Activated naive CD8-positive, alpha-beta T cell (primary cell): Measurements from ENCODE around the gene AKIP1.
"Not testable (repeated sequence)": the region's sequence is repeated elsewhere in the genome, so short reads cannot be mapped to it uniquely, and the experiment has no call there.

Source experiments
- H3K27ac Mint-ChIP-seq: one replicate; pipeline ENCODE4 v1.8.0; 2021; ENCODE audit warnings: mixed read lengths
- H3K27me3 Mint-ChIP-seq: one replicate; pipeline ENCODE4 v1.8.0; 2021; ENCODE audit warnings: mixed read lengths
- H3K36me3 Mint-ChIP-seq: one replicate; pipeline ENCODE4 v1.8.0; 2021; ENCODE audit warnings: mixed read lengths
- H3K4me1 Mint-ChIP-seq: one replicate; pipeline ENCODE4 v1.8.0; 2021; ENCODE audit warnings: low read depth, mixed read lengths
- H3K4me3 Mint-ChIP-seq: one replicate; pipeline ENCODE4 v1.8.0; 2021; ENCODE audit warnings: mild to moderate bottlenecking, mixed read lengths
- H3K9me3 Mint-ChIP-seq: one replicate; pipeline ENCODE4 v1.8.0; 2021; ENCODE audit warnings: low read depth, mixed read lengths

The AKIP1 gene

GRCh38 chr11:8932564-8933180 lies 21.7 kb downstream of the AKIP1 start, which contains the start of gene C11orf16:
TSS of gene C11orf16 (minus strand) at chr11:8932947. CDS start at chr11:8932308, 639 bp downstream.
- Mint-ChIP-seq H3K4me3 (no peak within 1 kb of the TSS), H3K9me3 (no peaks in the 10 kb centered on the region), H3K27ac (no peak within 1 kb of the TSS), H3K4me1 (no peaks in the 10 kb centered on the region), H3K36me3 (peaks cover 2% of the 10 kb centered on the region), H3K27me3 (no peaks in the 10 kb centered on the region)

- H3K27ac Mint-ChIP-seq = no peak overlapping the region
- peaks cover 2% of the 10 kb centered on the region for H3K36me3 Mint-ChIP-seq
- H3K4me1 Mint-ChIP-seq = no peaks in the 10 kb centered on the region
- H3K4me3 Mint-ChIP-seq = no peak overlapping the region
- no peaks in the 10 kb centered on the region for H3K27me3 Mint-ChIP-seq
- H3K9me3 Mint-ChIP-seq = no peaks in the 10 kb centered on the region
These were observed 22.9 kb downstream of the AKIP1 start for GRCh38 chr11:8933931-8934330.

- Mint-ChIP-seq H3K36me3 (peaks cover 2% of the 10 kb centered on the region), H3K27me3 (no peaks in the 10 kb centered on the region), H3K27ac (no peak overlapping the region), H3K9me3 (no peaks in the 10 kb centered on the region), H3K4me1 (no peaks in the 10 kb centered on the region), H3K4me3 (no peak overlapping the region)
These were observed 23.9 kb downstream of the AKIP1 start for GRCh38 chr11:8934742-8935488.

DNA sequence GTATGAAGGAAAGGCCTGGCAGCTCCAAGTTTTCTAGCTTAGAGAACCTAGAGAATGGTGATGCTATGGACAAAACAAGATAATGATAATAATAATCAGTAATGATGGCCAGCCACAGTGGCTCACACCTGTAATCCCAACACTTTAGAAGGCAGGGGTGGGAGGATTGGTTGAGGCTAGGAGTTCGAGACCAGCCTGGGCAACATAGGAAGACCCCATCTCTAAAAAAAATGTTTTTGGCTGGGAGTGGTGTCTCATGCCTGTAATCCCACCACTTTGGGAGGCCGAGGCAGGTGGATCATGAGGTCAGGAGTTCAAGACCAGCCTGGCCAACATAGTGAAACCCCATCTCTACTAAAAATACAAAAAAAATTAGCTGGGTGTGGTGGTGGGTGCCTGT lies 24.8 kb downstream of the AKIP1 start:
- not testable (repeated sequence) for H3K9me3 Mint-ChIP-seq, H3K4me3 Mint-ChIP-seq, H3K27me3 Mint-ChIP-seq, H3K36me3 Mint-ChIP-seq, H3K27ac Mint-ChIP-seq, H3K4me1 Mint-ChIP-seq

- Mint-ChIP-seq H3K4me1 (no peaks in the 10 kb centered on the region), H3K4me3 (no peak overlapping the region), H3K36me3 (no peaks in the 10 kb centered on the region), H3K27me3 (peaks cover 2% of the 10 kb centered on the region), H3K27ac (no peak overlapping the region), H3K9me3 (no peaks in the 10 kb centered on the region)
These were observed 26.2 kb downstream of the AKIP1 start for GRCh38 chr11:8937159-8937558.

DNA sequence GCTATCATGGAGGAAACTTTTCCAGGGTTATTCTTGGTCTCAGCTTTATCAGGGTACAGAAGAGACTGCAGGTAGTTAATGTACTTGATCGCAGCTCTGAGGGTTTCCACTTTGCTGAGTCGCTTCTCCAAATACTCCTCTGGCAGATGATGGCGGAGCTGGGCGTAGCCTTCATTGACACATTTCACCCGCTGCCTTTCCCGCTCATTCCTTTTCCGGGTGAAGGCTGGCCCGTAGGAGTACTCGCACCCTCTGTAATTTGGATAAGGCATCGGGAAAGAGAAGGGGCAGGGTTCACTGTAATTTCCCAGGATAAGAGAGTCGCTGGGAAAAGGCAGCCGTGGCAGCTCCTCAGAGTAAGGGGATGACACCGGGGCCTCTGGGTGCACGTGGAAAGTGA lies 26.7 kb downstream of the AKIP1 start:
- H3K27ac Mint-ChIP-seq = no peak overlapping the region
- H3K4me1 Mint-ChIP-seq = no peaks in the 10 kb centered on the region
- peaks cover 2% of the 10 kb centered on the region for H3K27me3 Mint-ChIP-seq
- H3K4me3 Mint-ChIP-seq = no peak overlapping the region
- H3K36me3 Mint-ChIP-seq = no peaks in the 10 kb centered on the region
- H3K9me3 Mint-ChIP-seq = no peaks in the 10 kb centered on the region

GRCh38 chr11:8941341-8942103 lies 30.5 kb downstream of the AKIP1 start:
- H3K27ac Mint-ChIP-seq = no peak overlapping the region
- H3K36me3 Mint-ChIP-seq = no peaks in the 10 kb centered on the region
- no peak overlapping the region for H3K4me3 Mint-ChIP-seq
- peaks cover 2% of the 10 kb centered on the region for H3K27me3 Mint-ChIP-seq
- no peaks in the 10 kb centered on the region for H3K4me1 Mint-ChIP-seq
- H3K9me3 Mint-ChIP-seq = no peaks in the 10 kb centered on the region

DNA sequence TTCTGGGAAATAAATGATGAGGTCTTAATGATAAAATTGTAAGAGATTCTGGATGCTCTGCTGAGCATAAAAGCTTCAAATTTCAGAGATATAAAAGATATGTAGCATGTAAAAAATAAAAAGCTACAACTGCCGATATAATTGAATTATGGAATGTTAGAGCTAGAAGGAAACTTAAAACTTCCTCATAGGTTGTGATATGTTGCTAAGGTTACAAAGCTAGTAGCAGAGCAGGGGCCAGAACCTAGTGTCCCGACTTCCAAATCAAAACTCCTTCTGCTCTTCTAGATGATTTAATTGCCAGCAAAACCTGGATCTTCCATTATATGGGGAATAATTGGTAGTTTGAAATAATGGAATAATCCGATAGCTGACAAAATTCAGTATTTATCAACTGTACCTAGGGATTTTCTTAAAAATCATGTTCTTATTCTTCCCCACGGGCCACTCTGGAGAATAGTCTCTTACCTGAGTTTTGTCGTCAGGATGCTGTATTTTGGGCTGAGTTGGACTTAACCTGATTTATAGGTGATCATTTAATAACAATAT lies 31.6 kb downstream of the AKIP1 start, which contains the start of gene ASCL3:
Gene ASCL3 (minus strand): TSS at position 499 of the 549 bp plus-strand sequence. CDS start 4,855 bp downstream, outside the sequence.
- Mint-ChIP-seq H3K4me3 (no peak within 1 kb of the TSS), H3K9me3 (no peaks in the 10 kb centered on the region), H3K27me3 (peaks cover 2% of the 10 kb centered on the region), H3K36me3 (peaks cover 4% of the 10 kb centered on the region), H3K4me1 (no peaks in the 10 kb centered on the region), H3K27ac (no peak within 1 kb of the TSS)

GRCh38 chr11:8947230-8947943 lies 36.4 kb downstream of the AKIP1 start:
- H3K27ac Mint-ChIP-seq = no peak overlapping the region
- H3K27me3 Mint-ChIP-seq = no peaks in the 10 kb centered on the region
- no peaks in the 10 kb centered on the region for H3K4me1 Mint-ChIP-seq
- peaks cover 14% of the 10 kb centered on the region for H3K36me3 Mint-ChIP-seq
- no peak overlapping the region for H3K4me3 Mint-ChIP-seq
- H3K9me3 Mint-ChIP-seq = no peaks in the 10 kb centered on the region

DNA sequence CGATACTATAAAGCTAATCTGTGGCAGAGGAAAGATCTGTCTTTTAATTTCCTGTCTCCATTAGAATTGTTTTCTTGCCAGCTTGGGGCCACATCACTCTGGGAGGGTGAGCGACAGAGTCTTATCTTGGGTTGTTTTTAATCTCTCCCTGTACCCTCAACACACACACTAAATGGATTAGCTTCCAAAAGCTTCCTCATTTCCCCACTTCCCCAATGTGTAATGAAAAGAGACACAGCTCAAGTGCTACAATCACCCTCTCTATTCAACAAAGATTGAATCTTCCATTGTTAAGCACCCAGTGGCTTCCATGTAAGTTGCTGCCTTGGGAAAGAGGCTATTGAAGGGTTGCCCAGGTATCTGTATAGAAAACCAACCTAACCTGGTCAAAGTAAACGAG lies 37.9 kb downstream of the AKIP1 start:
- no peaks in the 10 kb centered on the region for H3K4me1 Mint-ChIP-seq
- H3K27me3 Mint-ChIP-seq = no peaks in the 10 kb centered on the region
- no peak overlapping the region for H3K4me3 Mint-ChIP-seq
- H3K9me3 Mint-ChIP-seq = no peaks in the 10 kb centered on the region
- H3K27ac Mint-ChIP-seq = no peak overlapping the region
- peaks cover 15% of the 10 kb centered on the region for H3K36me3 Mint-ChIP-seq

DNA sequence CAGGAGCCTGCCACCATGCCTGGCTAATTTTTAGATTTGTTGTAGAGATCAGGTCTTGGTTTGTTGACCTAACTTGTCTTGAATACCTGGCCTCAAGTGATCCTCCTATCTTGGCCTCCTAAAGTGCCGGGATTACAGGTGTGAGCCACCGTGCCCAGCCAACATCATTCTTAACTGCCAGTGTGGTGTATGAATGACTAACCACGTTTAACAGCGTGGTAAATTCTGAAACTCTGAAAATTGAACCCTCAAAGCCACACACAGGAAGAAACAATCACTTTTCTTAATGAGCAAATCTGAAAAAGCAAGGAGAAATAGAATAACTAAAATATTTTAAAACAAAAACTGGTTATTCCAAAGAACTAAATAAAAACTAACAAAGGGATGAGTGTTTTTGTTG lies 45.9 kb downstream of the AKIP1 start:
- Mint-ChIP-seq H3K27ac (no peak overlapping the region), H3K4me3 (no peak overlapping the region), H3K9me3 (no peaks in the 10 kb centered on the region), H3K4me1 (peaks cover 23% of the 10 kb centered on the region), H3K36me3 (peaks cover 6% of the 10 kb centered on the region), H3K27me3 (no peaks in the 10 kb centered on the region)

DNA sequence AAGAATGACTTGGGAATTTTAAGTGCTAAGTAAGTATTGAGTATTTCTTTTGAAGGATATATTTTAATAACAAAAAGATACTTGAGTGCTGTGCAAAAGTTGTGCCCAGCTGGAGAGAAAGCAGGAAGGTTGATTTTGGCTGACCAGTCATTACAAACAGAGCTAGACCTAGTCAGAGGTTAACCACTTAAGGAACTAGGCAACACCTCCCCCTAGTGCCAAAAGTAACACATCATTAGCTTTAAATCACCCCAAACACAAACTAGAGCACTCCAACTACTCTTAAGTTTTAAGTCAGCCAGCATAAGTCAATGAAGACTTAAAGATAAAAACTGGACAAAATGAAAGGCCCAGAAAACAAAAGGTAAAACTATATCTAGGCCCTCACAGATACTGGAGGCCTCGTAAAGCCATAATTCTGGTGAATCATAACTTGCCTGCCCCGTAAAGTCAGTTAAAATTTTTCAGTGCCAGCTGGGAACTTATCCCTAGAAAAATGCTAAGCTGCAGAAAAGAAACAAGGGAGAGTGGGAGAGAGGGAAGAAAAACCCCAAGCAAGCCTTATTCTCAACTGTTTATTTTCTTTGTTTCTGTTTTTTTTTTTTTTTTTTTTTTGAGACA lies 48.7 kb downstream of the AKIP1 start:
- no peaks in the 10 kb centered on the region for H3K27me3 Mint-ChIP-seq
- H3K4me1 Mint-ChIP-seq = peaks cover 38% of the 10 kb centered on the region
- peak overlapping the region; percentile 6 for H3K4me3 Mint-ChIP-seq
- no peaks in the 10 kb centered on the region for H3K9me3 Mint-ChIP-seq
- no peak overlapping the region for H3K27ac Mint-ChIP-seq
- peaks cover 2% of the 10 kb centered on the region for H3K36me3 Mint-ChIP-seq

- no peaks in the 10 kb centered on the region for H3K9me3 Mint-ChIP-seq
- H3K27me3 Mint-ChIP-seq = no peaks in the 10 kb centered on the region
- no peak overlapping the region for H3K4me3 Mint-ChIP-seq
- H3K4me1 Mint-ChIP-seq = peaks cover 44% of the 10 kb centered on the region
- no peak overlapping the region for H3K27ac Mint-ChIP-seq
- H3K36me3 Mint-ChIP-seq = no peaks in the 10 kb centered on the region
These were observed 50.4 kb downstream of the AKIP1 start for GRCh38 chr11:8961401-8961800.

DNA sequence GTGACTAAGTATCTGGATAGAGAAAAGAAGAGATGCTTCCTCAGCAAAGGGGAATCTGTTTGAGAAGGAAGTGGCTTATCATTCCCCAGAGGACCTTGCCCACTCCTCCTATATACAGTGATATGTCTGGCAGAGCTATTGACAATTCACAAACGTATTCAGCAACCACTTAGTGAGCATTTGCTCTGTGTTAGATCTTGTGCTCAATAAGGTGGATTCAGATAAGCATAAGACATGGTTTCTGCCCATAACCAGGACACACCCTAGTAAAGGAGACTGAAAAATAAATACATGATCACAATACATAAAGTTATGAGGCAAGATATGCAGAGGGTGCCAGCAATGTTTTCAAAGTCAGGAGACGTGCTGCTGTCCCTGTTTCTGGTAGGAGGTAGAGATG lies 51.9 kb downstream of the AKIP1 start:
- peaks cover 3% of the 10 kb centered on the region for H3K36me3 Mint-ChIP-seq
- H3K4me3 Mint-ChIP-seq = peak overlapping the region; percentile 99
- peak overlapping the region; percentile 78 for H3K27ac Mint-ChIP-seq
- no peaks in the 10 kb centered on the region for H3K9me3 Mint-ChIP-seq
- H3K27me3 Mint-ChIP-seq = no peaks in the 10 kb centered on the region
- peaks cover 36% of the 10 kb centered on the region for H3K4me1 Mint-ChIP-seq
